ENCODE measurements around the gene LRRC25. TPM values are rescaled to one million over a fixed set of nuclear protein-coding genes. Genes with fewer than 3 reads are reported as not detected.
A peak's percentile ranks its signal among the peaks of the same experiment; 100 is the strongest.

Gene LRRC25
- total RNA-seq, 1 experiment from 2014 or later = 0.31 TPM

DNA sequence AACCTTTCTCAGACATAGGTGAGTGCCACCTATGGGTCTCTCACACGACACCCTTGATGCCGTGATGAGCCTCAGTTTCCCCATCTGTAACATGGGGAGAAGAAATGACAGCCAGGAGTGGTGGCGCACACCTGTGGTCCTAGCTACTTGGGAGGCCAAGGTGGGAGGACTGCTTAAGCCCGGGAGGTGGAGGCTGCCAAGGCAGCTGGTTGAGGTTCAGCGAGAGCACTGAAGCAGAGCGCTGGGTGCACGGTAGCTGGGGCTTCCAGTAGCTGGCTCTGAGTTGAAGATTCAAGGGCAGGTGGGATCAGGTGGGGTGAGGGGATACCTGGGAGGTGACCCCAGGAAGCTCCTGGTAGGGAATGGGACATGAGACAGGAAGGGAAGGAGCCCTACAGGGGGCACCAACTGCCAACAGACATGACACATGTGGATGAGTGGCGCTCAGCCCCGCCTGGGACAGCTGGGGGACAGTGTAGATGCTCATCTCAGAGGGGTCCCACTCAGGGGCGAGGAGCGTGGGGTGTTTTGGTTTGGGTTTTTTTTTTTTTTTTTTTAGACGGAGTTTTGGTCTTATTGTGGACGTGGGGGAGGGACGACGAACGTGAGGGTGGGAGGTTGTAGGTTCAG, 15.3 kb upstream of the LRRC25 start (continued):
- TF ChIP-seq, protein P1, sequence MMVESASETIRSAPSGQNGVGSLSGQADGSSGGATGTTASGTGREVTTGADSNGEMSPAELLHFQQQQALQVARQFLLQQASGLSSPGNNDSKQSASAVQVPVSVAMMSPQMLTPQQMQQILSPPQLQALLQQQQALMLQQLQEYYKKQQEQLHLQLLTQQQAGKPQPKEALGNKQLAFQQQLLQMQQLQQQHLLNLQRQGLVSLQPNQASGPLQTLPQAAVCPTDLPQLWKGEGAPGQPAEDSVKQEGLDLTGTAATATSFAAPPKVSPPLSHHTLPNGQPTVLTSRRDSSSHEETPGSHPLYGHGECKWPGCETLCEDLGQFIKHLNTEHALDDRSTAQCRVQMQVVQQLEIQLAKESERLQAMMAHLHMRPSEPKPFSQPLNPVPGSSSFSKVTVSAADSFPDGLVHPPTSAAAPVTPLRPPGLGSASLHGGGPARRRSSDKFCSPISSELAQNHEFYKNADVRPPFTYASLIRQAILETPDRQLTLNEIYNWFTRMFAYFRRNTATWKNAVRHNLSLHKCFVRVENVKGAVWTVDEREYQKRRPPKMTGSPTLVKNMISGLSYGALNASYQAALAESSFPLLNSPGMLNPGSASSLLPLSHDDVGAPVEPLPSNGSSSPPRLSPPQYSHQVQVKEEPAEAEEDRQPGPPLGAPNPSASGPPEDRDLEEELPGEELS (CRISPR knock-in tag; IDR thresholded peaks at IDR 0.05) = no peak

DNA sequence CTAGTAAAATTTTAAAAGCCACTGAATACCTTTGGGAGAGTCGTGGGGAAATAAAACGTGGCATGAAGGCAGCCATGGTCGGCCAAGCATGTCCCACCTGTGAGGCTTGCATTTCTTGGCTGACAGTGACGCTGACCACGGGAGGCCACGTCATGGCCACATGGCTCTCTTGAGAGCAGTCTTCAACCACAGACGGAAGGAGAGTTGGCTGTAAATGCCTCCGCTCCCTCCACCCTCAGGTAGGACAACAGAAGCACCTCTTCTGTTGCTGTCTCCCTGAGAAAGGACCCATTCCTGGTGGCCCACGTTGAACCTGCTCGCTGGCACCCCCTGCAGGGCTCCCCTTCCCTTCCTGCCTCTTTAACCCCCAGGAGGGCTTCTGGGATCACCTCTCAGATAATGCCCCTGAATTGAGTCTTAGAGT, 10.6 kb upstream of the LRRC25 start:
- DNase-seq (ENCODE audit: low spot score) (peak; percentile 74), ATAC-seq (peak; percentile 47)
- H3K9me3 Mint-ChIP-seq = no peaks in the 10 kb centered on the region
- no peak overlapping the region for H3K27ac Mint-ChIP-seq
- ChIA-PET POLR2A (no interaction called here), CTCF (interaction anchor here (0.6 to 1.9 kb wide), 4 partner anchors 20 to 152 kb away, joined by 3 to 6 read pairs (median 4); no protein-coding TSS in a partner anchor)
- peaks cover 6% of the 10 kb centered on the region for H3K4me1 Mint-ChIP-seq
- H3K27me3 Mint-ChIP-seq (ENCODE audit: low read depth) = peaks cover 10% of the 10 kb centered on the region
- no peak overlapping the region for H3K4me3 Mint-ChIP-seq
- no peaks in the 10 kb centered on the region for H3K36me3 Mint-ChIP-seq
- TF ChIP-seq, protein P2, sequence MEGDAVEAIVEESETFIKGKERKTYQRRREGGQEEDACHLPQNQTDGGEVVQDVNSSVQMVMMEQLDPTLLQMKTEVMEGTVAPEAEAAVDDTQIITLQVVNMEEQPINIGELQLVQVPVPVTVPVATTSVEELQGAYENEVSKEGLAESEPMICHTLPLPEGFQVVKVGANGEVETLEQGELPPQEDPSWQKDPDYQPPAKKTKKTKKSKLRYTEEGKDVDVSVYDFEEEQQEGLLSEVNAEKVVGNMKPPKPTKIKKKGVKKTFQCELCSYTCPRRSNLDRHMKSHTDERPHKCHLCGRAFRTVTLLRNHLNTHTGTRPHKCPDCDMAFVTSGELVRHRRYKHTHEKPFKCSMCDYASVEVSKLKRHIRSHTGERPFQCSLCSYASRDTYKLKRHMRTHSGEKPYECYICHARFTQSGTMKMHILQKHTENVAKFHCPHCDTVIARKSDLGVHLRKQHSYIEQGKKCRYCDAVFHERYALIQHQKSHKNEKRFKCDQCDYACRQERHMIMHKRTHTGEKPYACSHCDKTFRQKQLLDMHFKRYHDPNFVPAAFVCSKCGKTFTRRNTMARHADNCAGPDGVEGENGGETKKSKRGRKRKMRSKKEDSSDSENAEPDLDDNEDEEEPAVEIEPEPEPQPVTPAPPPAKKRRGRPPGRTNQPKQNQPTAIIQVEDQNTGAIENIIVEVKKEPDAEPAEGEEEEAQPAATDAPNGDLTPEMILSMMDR (IDR thresholded peaks at IDR 0.05) = peak; percentile 29; the same call in 1 of the 2 replicates
- no peak for TF ChIP-seq OVOL2 (CRISPR knock-in tag; IDR thresholded peaks at IDR 0.05; ENCODE audit: borderline replicate concordance)

DNA sequence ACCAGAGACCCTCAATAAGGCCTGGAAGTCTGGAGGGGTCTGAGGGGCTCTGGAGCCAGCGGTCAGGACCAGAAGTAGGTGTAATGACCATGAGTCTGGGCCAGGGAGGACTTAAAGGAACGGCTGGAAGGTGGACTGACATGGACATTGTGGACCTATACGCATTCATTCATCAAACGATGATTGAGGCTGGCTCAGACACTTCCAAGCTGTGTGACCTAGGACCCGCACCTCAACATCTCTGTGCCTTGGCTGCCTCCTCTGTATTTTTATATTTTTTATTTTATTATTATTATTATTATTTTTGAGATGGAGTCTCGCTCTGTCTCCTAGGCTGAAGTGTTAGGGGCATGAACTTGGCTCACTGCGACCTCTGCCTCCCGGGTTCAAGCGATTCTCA, 9.3 kb upstream of the LRRC25 start:
- Mint-ChIP-seq H3K4me3 (no peak overlapping the region), H3K4me1 (peaks cover 8% of the 10 kb centered on the region), H3K36me3 (no peaks in the 10 kb centered on the region), H3K27me3 (ENCODE audit: low read depth) (peaks cover 8% of the 10 kb centered on the region), H3K9me3 (no peaks in the 10 kb centered on the region), H3K27ac (no peak overlapping the region)
- ChIA-PET CTCF (interaction anchor here (1.1 to 1.9 kb wide), 3 partner anchors 18 to 128 kb away, joined by 4 to 6 read pairs (median 5); no protein-coding TSS in a partner anchor), POLR2A (no interaction called here)
- ATAC-seq = no peak
- no peak for DNase-seq (ENCODE audit: low spot score)
- TF ChIP-seq, protein P3, sequence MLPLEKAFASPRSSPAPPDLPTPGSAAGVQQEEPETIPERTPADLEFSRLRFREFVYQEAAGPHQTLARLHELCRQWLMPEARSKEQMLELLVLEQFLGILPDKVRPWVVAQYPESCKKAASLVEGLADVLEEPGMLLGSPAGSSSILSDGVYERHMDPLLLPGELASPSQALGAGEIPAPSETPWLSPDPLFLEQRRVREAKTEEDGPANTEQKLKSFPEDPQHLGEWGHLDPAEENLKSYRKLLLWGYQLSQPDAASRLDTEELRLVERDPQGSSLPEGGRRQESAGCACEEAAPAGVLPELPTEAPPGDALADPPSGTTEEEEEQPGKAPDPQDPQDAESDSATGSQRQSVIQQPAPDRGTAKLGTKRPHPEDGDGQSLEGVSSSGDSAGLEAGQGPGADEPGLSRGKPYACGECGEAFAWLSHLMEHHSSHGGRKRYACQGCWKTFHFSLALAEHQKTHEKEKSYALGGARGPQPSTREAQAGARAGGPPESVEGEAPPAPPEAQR (CRISPR knock-in tag; IDR thresholded peaks at IDR 0.05) = no peak
- TF ChIP-seq, protein P4, sequence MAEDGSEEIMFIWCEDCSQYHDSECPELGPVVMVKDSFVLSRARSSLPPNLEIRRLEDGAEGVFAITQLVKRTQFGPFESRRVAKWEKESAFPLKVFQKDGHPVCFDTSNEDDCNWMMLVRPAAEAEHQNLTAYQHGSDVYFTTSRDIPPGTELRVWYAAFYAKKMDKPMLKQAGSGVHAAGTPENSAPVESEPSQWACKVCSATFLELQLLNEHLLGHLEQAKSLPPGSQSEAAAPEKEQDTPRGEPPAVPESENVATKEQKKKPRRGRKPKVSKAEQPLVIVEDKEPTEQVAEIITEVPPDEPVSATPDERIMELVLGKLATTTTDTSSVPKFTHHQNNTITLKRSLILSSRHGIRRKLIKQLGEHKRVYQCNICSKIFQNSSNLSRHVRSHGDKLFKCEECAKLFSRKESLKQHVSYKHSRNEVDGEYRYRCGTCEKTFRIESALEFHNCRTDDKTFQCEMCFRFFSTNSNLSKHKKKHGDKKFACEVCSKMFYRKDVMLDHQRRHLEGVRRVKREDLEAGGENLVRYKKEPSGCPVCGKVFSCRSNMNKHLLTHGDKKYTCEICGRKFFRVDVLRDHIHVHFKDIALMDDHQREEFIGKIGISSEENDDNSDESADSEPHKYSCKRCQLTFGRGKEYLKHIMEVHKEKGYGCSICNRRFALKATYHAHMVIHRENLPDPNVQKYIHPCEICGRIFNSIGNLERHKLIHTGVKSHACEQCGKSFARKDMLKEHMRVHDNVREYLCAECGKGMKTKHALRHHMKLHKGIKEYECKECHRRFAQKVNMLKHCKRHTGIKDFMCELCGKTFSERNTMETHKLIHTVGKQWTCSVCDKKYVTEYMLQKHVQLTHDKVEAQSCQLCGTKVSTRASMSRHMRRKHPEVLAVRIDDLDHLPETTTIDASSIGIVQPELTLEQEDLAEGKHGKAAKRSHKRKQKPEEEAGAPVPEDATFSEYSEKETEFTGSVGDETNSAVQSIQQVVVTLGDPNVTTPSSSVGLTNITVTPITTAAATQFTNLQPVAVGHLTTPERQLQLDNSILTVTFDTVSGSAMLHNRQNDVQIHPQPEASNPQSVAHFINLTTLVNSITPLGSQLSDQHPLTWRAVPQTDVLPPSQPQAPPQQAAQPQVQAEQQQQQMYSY (CRISPR knock-in tag; IDR thresholded peaks at IDR 0.05) = no peak
- no peak for TF ChIP-seq SOX15 (CRISPR knock-in tag; IDR thresholded peaks at IDR 0.05)
- no peak for TF ChIP-seq KAT7 (CRISPR knock-in tag; IDR thresholded peaks at IDR 0.05; ENCODE audit: borderline replicate concordance)
- TF ChIP-seq PRRX2 (CRISPR knock-in tag; IDR thresholded peaks at IDR 0.05) = no peak
- TF ChIP-seq, protein P5, sequence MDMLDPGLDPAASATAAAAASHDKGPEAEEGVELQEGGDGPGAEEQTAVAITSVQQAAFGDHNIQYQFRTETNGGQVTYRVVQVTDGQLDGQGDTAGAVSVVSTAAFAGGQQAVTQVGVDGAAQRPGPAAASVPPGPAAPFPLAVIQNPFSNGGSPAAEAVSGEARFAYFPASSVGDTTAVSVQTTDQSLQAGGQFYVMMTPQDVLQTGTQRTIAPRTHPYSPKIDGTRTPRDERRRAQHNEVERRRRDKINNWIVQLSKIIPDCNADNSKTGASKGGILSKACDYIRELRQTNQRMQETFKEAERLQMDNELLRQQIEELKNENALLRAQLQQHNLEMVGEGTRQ (CRISPR knock-in tag; IDR thresholded peaks at IDR 0.05) = no peak
- TF ChIP-seq, protein P6, sequence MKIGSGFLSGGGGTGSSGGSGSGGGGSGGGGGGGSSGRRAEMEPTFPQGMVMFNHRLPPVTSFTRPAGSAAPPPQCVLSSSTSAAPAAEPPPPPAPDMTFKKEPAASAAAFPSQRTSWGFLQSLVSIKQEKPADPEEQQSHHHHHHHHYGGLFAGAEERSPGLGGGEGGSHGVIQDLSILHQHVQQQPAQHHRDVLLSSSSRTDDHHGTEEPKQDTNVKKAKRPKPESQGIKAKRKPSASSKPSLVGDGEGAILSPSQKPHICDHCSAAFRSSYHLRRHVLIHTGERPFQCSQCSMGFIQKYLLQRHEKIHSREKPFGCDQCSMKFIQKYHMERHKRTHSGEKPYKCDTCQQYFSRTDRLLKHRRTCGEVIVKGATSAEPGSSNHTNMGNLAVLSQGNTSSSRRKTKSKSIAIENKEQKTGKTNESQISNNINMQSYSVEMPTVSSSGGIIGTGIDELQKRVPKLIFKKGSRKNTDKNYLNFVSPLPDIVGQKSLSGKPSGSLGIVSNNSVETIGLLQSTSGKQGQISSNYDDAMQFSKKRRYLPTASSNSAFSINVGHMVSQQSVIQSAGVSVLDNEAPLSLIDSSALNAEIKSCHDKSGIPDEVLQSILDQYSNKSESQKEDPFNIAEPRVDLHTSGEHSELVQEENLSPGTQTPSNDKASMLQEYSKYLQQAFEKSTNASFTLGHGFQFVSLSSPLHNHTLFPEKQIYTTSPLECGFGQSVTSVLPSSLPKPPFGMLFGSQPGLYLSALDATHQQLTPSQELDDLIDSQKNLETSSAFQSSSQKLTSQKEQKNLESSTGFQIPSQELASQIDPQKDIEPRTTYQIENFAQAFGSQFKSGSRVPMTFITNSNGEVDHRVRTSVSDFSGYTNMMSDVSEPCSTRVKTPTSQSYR (CRISPR knock-in tag; IDR thresholded peaks at IDR 0.05) = no peak
- TF ChIP-seq, protein P7, sequence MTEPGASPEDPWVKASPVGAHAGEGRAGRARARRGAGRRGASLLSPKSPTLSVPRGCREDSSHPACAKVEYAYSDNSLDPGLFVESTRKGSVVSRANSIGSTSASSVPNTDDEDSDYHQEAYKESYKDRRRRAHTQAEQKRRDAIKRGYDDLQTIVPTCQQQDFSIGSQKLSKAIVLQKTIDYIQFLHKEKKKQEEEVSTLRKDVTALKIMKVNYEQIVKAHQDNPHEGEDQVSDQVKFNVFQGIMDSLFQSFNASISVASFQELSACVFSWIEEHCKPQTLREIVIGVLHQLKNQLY (CRISPR knock-in tag; IDR thresholded peaks at IDR 0.05) = no peak
- no peak for TF ChIP-seq ZNF121 (CRISPR knock-in tag; IDR thresholded peaks at IDR 0.05)
- TF ChIP-seq, protein P8, sequence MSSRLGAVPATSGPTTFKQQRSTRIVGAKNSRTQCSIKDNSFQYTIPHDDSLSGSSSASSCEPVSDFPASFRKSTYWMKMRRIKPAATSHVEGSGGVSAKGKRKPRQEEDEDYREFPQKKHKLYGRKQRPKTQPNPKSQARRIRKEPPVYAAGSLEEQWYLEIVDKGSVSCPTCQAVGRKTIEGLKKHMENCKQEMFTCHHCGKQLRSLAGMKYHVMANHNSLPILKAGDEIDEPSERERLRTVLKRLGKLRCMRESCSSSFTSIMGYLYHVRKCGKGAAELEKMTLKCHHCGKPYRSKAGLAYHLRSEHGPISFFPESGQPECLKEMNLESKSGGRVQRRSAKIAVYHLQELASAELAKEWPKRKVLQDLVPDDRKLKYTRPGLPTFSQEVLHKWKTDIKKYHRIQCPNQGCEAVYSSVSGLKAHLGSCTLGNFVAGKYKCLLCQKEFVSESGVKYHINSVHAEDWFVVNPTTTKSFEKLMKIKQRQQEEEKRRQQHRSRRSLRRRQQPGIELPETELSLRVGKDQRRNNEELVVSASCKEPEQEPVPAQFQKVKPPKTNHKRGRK (CRISPR knock-in tag; IDR thresholded peaks at IDR 0.05; ENCODE audit: borderline replicate concordance) = no peak
- TF ChIP-seq CREB1 (CRISPR knock-in tag; IDR thresholded peaks at IDR 0.05) = no peak

Measured in WTC11 (cell line).